ENCODE data around the gene C4orf17. TPM values are rescaled to one million over a fixed set of nuclear protein-coding genes. Genes with fewer than 3 reads are reported as not detected.

Gene C4orf17
- total RNA-seq: not detected

DNA sequence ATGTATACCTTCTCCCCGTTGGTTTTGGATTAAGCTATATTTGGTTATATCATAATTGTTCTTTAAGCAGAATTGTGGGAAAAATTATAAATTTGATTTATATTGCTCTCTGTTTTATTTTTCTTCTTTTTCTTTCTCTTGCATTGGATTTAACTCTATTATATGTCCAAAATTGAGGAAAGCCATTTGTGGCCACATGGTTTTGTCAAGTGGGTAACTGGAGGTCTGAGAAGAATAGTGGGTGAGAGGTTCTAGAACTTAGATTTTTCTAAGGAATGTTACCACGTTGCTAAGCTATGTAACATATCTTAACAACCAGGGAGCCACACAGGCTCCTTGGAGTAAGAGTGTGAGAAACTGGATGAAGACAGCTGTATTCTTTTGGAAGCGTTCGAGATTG, at the start of gene C4orf17:
Gene C4orf17, plus strand, starts transcription at position 301 of the 400 bp plus-strand sequence. CDS start 2,061 bp downstream, outside the sequence.
- no peak for DNase-seq (ENCODE audit: low spot score in 2 of 2)
- WGBS, 2 donors: 69 to 79% methylated on average over 4 of the region's 4 CpGs
- H3K4me3 ChIP-seq (ENCODE audit: low read depth, poor library complexity, severe bottlenecking): no peak within 1 kb of the TSS
- intact Hi-C loops (cut with DNase I; ENCODE audit: low total_unique reads): no loop called here
- TF ChIP-seq, protein P1, sequence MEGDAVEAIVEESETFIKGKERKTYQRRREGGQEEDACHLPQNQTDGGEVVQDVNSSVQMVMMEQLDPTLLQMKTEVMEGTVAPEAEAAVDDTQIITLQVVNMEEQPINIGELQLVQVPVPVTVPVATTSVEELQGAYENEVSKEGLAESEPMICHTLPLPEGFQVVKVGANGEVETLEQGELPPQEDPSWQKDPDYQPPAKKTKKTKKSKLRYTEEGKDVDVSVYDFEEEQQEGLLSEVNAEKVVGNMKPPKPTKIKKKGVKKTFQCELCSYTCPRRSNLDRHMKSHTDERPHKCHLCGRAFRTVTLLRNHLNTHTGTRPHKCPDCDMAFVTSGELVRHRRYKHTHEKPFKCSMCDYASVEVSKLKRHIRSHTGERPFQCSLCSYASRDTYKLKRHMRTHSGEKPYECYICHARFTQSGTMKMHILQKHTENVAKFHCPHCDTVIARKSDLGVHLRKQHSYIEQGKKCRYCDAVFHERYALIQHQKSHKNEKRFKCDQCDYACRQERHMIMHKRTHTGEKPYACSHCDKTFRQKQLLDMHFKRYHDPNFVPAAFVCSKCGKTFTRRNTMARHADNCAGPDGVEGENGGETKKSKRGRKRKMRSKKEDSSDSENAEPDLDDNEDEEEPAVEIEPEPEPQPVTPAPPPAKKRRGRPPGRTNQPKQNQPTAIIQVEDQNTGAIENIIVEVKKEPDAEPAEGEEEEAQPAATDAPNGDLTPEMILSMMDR (IDR thresholded peaks at IDR 0.05): no peak
- no peak for TF ChIP-seq POLR2A (IDR thresholded peaks at IDR 0.05)

DNA sequence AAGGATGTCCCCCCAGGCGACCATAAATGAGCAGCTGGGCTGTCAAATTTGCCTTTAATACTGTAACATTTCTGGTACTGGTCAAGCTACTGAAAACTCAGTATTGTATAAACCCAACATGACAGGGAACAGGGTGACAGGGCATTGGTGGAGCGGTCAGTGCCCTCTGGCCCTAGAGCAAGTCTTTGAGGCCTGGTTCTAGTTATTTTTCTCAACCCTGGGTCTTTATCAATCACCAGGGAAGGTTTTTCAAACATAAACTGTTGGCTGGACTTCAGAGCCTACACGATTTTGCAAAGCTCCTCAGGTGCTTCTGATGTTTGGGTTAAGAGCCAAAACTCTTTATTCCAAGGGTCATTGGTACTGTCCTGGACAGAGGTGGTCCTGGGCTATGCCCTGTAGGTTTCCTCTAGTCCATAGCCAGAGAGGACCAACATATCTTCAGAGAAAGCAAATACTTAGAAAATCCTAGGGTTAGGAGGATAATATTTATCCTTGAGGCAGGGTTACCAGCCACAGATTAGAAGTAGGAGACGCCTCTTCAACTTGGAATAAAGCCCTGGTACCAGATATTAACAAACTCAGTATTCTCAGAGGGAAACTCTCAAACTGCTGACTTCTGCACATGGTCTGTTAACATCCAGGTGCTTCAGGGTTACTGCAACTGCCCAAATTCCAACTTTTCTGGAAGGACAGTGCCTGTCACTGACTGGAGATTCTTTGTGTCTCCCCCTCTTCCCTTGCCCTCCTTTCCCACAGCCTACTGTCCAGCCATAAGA, 49.0 kb upstream of the C4orf17 start:
- DNase-seq (ENCODE audit: low spot score in 2 of 2): no peak
- intact Hi-C loops (cut with DNase I; ENCODE audit: low total_unique reads): no loop called here
- no peak for TF ChIP-seq POLR2A (IDR thresholded peaks at IDR 0.05)
- TF ChIP-seq, protein P1 (IDR thresholded peaks at IDR 0.05): no peak
- 34 to 70% methylated on average over 4 of the region's 4 CpGs for WGBS, 2 donors
- H3K4me3 ChIP-seq (ENCODE audit: low read depth, poor library complexity, severe bottlenecking): no peak overlapping the region

DNA sequence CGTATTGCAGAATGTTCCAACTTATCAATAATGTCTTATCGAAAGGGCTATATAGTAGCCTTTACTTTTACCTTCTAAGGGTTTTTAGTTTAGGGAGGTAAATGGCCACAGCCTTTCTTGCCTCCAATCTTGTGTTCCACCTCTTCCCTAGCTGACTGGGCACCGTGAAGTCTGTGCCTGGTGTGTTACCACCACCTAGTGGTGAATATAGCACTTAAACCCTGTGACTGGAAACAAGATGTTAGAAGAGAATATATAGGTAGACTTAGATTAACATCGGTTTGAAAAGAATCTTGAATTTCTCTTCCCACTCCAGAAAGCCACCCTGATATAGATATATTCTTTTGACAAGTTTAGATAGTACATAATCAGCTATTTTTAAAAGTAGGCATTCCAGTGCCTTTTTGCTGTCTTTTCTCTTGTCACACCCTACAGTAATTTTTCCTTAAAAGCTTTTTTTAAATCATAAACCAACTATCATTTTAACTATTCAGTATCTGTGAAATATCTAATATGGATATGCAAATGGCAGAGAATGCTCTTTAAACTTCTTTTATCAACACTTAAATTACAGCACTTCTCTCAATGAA, 47.9 kb upstream of the C4orf17 start:
- DNase-seq (ENCODE audit: low spot score in 2 of 2): peak in 1 of 2 donors; percentile 54
- no peak overlapping the region for H3K4me3 ChIP-seq (ENCODE audit: low read depth, poor library complexity, severe bottlenecking)
- TF ChIP-seq POLR2A (IDR thresholded peaks at IDR 0.05): no peak
- TF ChIP-seq, protein P1 (IDR thresholded peaks at IDR 0.05): peak in 1 of 3 donors; percentile 55
- WGBS, 2 donors: 30 to 32% methylated on average over 4 of the region's 4 CpGs
- intact Hi-C loops (cut with DNase I; ENCODE audit: low total_unique reads): no loop called here

DNA sequence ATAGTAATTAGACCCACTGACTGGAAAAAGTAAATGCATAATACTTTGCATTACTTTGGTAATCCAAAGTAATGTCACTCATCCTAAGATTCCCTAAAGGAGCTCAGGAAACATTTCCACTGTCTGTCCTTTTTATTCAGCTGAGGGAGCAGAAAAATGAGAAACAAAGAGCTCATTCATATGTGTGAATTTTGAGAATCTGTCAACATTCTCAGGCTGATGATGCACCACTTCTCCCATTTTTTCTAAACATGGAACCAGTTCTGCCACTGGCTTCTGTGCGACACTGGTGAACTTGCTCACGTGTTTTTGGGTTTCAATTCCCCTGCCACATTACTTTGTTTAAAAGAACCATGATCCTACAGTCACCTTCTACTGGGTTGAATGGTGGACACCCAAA, 47.3 kb upstream of the C4orf17 start:
- TF ChIP-seq POLR2A (IDR thresholded peaks at IDR 0.05): no peak
- TF ChIP-seq, protein P1 (IDR thresholded peaks at IDR 0.05): no peak
- H3K4me3 ChIP-seq (ENCODE audit: low read depth, poor library complexity, severe bottlenecking): no peak overlapping the region
- intact Hi-C loops (cut with DNase I; ENCODE audit: low total_unique reads): no loop called here
- no peak for DNase-seq (ENCODE audit: low spot score in 2 of 2)
- 60 to 69% methylated on average over 2 of the region's 2 CpGs for WGBS, 2 donors

DNA sequence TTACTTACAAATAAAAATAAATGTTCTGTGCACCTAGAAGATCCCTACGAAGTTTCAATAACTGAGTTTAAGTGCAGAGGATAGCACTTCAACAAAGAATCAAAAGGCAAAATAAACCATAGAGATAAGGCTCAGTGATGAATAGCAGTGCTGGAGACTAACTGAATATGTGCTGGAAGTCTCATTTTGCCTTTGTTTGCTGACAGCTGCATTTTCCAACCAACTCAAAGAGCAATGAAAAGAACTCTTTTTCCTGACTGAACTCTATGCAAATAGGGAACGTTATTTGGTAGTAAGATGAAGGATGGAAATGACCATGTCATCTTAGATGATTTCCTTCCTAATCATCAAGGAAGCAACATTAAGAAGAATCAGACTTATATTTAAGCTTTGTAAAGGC, 42.9 kb upstream of the C4orf17 start:
- H3K4me3 ChIP-seq (ENCODE audit: low read depth, poor library complexity, severe bottlenecking): no peak overlapping the region
- 79 to 82% methylated on average over 2 of the region's 2 CpGs for WGBS, 2 donors
- DNase-seq (ENCODE audit: low spot score in 2 of 2): no peak
- intact Hi-C loops (cut with DNase I; ENCODE audit: low total_unique reads): no loop called here
- TF ChIP-seq, protein P1 (IDR thresholded peaks at IDR 0.05): no peak
- TF ChIP-seq POLR2A (IDR thresholded peaks at IDR 0.05): no peak
